HepG2 (cell line): ENCODE data around the gene SH3GL1. TPM values are rescaled to one million over a fixed set of nuclear protein-coding genes. Genes with fewer than 3 reads are reported as not detected.

ENCODE experiments used
- BCLAF1 ChIP-seq: fragments of 450-650 bp; IDR thresholded peaks from 2 replicates; pipeline ENCODE4 v1.6.1; 2017; ENCODE audit warnings: mild to moderate bottlenecking
- BRD4 ChIP-seq: sonication (generic); formaldehyde crosslinking; IDR thresholded peaks from 2 replicates; pipeline ENCODE4 v1.4.0; 2020; ENCODE audit warnings: missing genetic modification reagents
- HOXA7 ChIP-seq: sonication (generic); formaldehyde crosslinking; IDR thresholded peaks from 2 replicates; pipeline ENCODE4 v1.8.1; 2022; ENCODE audit warnings: mild to moderate bottlenecking, missing genetic modification reagents, moderate library complexity
- MAFF ChIP-seq: IDR thresholded peaks from 2 replicates; pipeline ENCODE4 v1.6.1; 2011; ENCODE audit warnings: low read depth, low read length, improper control_type of control experiment
- NR3C1 ChIP-seq: sonication (generic); formaldehyde crosslinking; IDR thresholded peaks from 2 replicates; pipeline ENCODE4 v1.4.0; 2020; ENCODE audit warnings: missing genetic modification reagents
- SOX13 ChIP-seq, 3 experiments: fragments of 450-650 bp in 1 of 3; sonication (generic) in 1 of 3; formaldehyde crosslinking in 1 of 3; IDR thresholded peaks in 2 of 3; conservative IDR thresholded peaks in 1 of 3; 2 replicates each; pipeline versions ENCODE4 v1.5.0 to v1.6.1; 2016 to 2020; ENCODE audit warnings: antibody characterized with exemption in 1 of 3, mild to moderate bottlenecking in 1 of 3, missing compliant biosample characterization in 1 of 3, missing genetic modification reagents in 1 of 3, moderate library complexity in 1 of 3
- STAT6 ChIP-seq: sonication (generic); formaldehyde crosslinking; IDR thresholded peaks from 2 replicates; pipeline ENCODE4 v1.4.0; 2020; ENCODE audit warnings: missing genetic modification reagents, mild to moderate bottlenecking, borderline replicate concordance
- TBX2 ChIP-seq: sonication (generic); formaldehyde crosslinking; IDR thresholded peaks from 2 replicates; pipeline ENCODE4 v1.5.0; 2020; ENCODE audit warnings: missing genetic modification reagents, mild to moderate bottlenecking, borderline replicate concordance
- TERF1 ChIP-seq: sonication (generic); formaldehyde crosslinking; IDR thresholded peaks from 2 replicates; pipeline ENCODE4 v1.8.0; 2022; ENCODE audit warnings: mild to moderate bottlenecking, missing genetic modification reagents, moderate library complexity
- ZBTB25 ChIP-seq: IDR thresholded peaks from 2 replicates; pipeline ENCODE4 v1.6.1; 2018; ENCODE audit warnings: missing genetic modification reagents
- ZFAT ChIP-seq: sonication (generic); formaldehyde crosslinking; conservative IDR thresholded peaks from 2 replicates; pipeline ENCODE4 v1.8.1; 2023; ENCODE audit warnings: missing genetic modification reagents, inconsistent platforms
- ZNF260 ChIP-seq: sonication (generic); formaldehyde crosslinking; IDR thresholded peaks from 2 replicates; pipeline ENCODE4 v1.4.0; 2020; ENCODE audit warnings: missing genetic modification reagents, low read depth, mild to moderate bottlenecking, borderline replicate concordance
- ZNF556 ChIP-seq: sonication (generic); formaldehyde crosslinking; IDR thresholded peaks from 2 replicates; pipeline ENCODE4 v1.4.0; 2020; ENCODE audit warnings: mild to moderate bottlenecking, missing genetic modification reagents, borderline replicate concordance
- ZNF607 ChIP-seq: sonication (generic); formaldehyde crosslinking; IDR thresholded peaks from 2 replicates; pipeline ENCODE4 v1.5.1; 2020; ENCODE audit warnings: missing genetic modification reagents, mild to moderate bottlenecking, borderline replicate concordance
- ZNF616 ChIP-seq: sonication (generic); formaldehyde crosslinking; IDR thresholded peaks from 2 replicates; pipeline ENCODE4 v1.5.0; 2020; ENCODE audit warnings: low read depth, mild to moderate bottlenecking, missing genetic modification reagents
- ZNF639 ChIP-seq: conservative IDR thresholded peaks from 2 replicates; pipeline ENCODE4 v1.6.1; 2018; ENCODE audit warnings: missing genetic modification reagents
- ZNF749 ChIP-seq: sonication (generic); formaldehyde crosslinking; IDR thresholded peaks from 2 replicates; pipeline ENCODE4 v1.8.0; 2022; ENCODE audit warnings: mild to moderate bottlenecking, missing genetic modification reagents, moderate library complexity, borderline replicate concordance
- ZNF780A ChIP-seq: sonication (generic); formaldehyde crosslinking; IDR thresholded peaks from 2 replicates; pipeline ENCODE4 v1.8.0; 2022; ENCODE audit warnings: mild to moderate bottlenecking, missing genetic modification reagents, moderate library complexity
- polyA plus RNA-seq, 8 experiments: library from polyadenylated mRNA; depleted of rRNA in 3 of 8; stranded (reverse) in 7 of 8; unstranded in 1 of 8; fragments of >200 nt; fragmentation: Illumina TruSeq in 4 of 8; extraction: Trizol in 4 of 8; gene quantifications; 2 replicates each; pipeline versions ENCODE4 v1.2.1 to v1.2.3, GENCODE V29; 2011 to 2016; ENCODE audit warnings: low read depth in 4 of 8, missing spikeins in 1 of 8, mixed read lengths in 1 of 8; ENCODE audit not compliant: insufficient read depth in 1 of 8
- total RNA-seq, 5 experiments: library from RNA; depleted of rRNA; stranded (reverse); fragments of >200 nt; fragmentation: Illumina TruSeq; extraction: Trizol; gene quantifications; 2 replicates each; pipeline ENCODE4 v1.2.3, GENCODE V29; 2016; ENCODE audit warnings: low read depth in 1 of 5

SH3GL1 gene
- total and polyA plus RNA-seq, 2 of the 13 experiments (the other 11 are each of a cell fraction or from before 2014, with no cell fraction given) = 33.0 to 45.1 TPM

- no peak for TF ChIP-seq ZFAT (CRISPR knock-in tag)
- TF ChIP-seq ZNF616 (CRISPR knock-in tag) = no peak
- no peak; the same call in 1 of the 2 replicates for TF ChIP-seq BRD4
- TF ChIP-seq NR3C1 (CRISPR knock-in tag) = no peak
- TF ChIP-seq TBX2 (CRISPR knock-in tag) = no peak
- peak; percentile 87 for TF ChIP-seq ZNF639 (CRISPR knock-in tag)
- no peak for TF ChIP-seq ZNF607 (CRISPR knock-in tag)
- TF ChIP-seq HOXA7 (CRISPR knock-in tag) = no peak
- TF ChIP-seq STAT6 = no peak
- TF ChIP-seq ZBTB25 = peak; percentile 87
- no peak for TF ChIP-seq MAFF
- no peak for TF ChIP-seq ZNF260 (CRISPR knock-in tag)
- 0 out of 2 replicates have a peak, but pooled peaks have one; percentile 49 for TF ChIP-seq ZNF780A (CRISPR knock-in tag)
- TF ChIP-seq ZNF556 (CRISPR knock-in tag) = peak; percentile 69; the same call in 1 of the 2 replicates
- no peak for TF ChIP-seq TERF1 (CRISPR knock-in tag)
- no peak for TF ChIP-seq BCLAF1
- no peak for TF ChIP-seq ZNF749 (CRISPR knock-in tag)
- TF ChIP-seq SOX13 (IDR thresholded peaks at IDR 0.05) = no peak
- TF ChIP-seq SOX13 (CRISPR knock-in tag; conservative IDR thresholded peaks at IDR 0.05 in 1 of 2, IDR thresholded peaks at IDR 0.05 in 1 of 2) = peak in 1 of 2 experiments; percentile 61; a peak in 1 of 4 replicates
Measured at GRCh38 chr19:4400135-4400936, at the start of gene SH3GL1 (continued).
